ENCODE measurements around the gene CCDC167. TPM values are rescaled to one million over a fixed set of nuclear protein-coding genes. Genes with fewer than 3 reads are reported as not detected.

CCDC167 gene
- total and polyA plus RNA-seq, 10 of the 15 experiments (the other 5 are each of a cell fraction or from before 2014, with no cell fraction given): 74.9 to 380 (median 137) TPM

GRCh38 chr6:37548067-37548674 is 48.5 kb upstream of the CCDC167 start:
- no peak for ATAC-seq

More at GRCh38 chr6:37548067-37548674, 48.5 kb upstream of the CCDC167 start:
- H3K4me1 ChIP-seq (ENCODE audit: control insufficient read depth, insufficient read depth, low read length): peaks cover 70% of the 10 kb centered on the region
- peaks cover 3% of the 10 kb centered on the region for H3K79me2 ChIP-seq (ENCODE audit: control insufficient read depth, insufficient read depth, low read length)
- FAIRE-seq: no peak
- H4K20me1 ChIP-seq (ENCODE audit: control insufficient read depth, insufficient read depth): no peaks in the 10 kb centered on the region
- peak overlapping the region; percentile 77 for H2AFZ ChIP-seq (ENCODE audit: control insufficient read depth, low read depth, low read length)
- TF ChIP-seq PBX3 (IDR thresholded peaks at IDR 0.05; ENCODE audit: insufficient replicate concordance, low read depth, low read length) (no peak), PAX5 (IDR thresholded peaks at IDR 0.05; ENCODE audit: borderline replicate concordance, low read depth, low read length) (no peak), RAD51 (IDR thresholded peaks at IDR 0.05) (no peak), SMARCA5 (IDR thresholded peaks at IDR 0.05) (0 out of 2 replicates have a peak, but pooled peaks have one; percentile 34), RUNX3 (IDR thresholded peaks at IDR 0.05; ENCODE audit: low read length) (no peak)
- TF ChIP-seq, protein P1, sequence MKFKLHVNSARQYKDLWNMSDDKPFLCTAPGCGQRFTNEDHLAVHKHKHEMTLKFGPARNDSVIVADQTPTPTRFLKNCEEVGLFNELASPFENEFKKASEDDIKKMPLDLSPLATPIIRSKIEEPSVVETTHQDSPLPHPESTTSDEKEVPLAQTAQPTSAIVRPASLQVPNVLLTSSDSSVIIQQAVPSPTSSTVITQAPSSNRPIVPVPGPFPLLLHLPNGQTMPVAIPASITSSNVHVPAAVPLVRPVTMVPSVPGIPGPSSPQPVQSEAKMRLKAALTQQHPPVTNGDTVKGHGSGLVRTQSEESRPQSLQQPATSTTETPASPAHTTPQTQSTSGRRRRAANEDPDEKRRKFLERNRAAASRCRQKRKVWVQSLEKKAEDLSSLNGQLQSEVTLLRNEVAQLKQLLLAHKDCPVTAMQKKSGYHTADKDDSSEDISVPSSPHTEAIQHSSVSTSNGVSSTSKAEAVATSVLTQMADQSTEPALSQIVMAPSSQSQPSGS (IDR thresholded peaks at IDR 0.05; ENCODE audit: low read length): no peak
- RAD21 ChIA-PET (ENCODE audit: unreplicated experiment): interaction anchor here (1.3 to 2.5 kb wide), 10 partner anchors 8 to 56 kb away, joined by 3 to 23 read pairs (median 8); no protein-coding TSS in a partner anchor
- H3K9ac ChIP-seq (ENCODE audit: control insufficient read depth, insufficient read depth, low read length): peak overlapping the region; percentile 32
- H3K27me3 ChIP-seq (replicated peaks in 1 of 2; ENCODE audit: control insufficient read depth in 2 of 2, insufficient read depth in 2 of 2, low read length in 1 of 2): no peaks in the 10 kb centered on the region
- in situ Hi-C loops (cut with MboI) (no loop called here), intact Hi-C loops (cut with micrococcal nuclease; ENCODE audit: unreplicated experiment) (no loop called here)
- CTCF ChIA-PET: interaction anchor here (0.6 to 16.5 kb wide), 9 partner anchors 11 to 167 kb away, joined by 3 to 235 read pairs (median 3); no protein-coding TSS in a partner anchor
- H3K36me3 ChIP-seq (ENCODE audit: control insufficient read depth in 2 of 2, insufficient read depth in 2 of 2, low read length in 1 of 2): no peaks in the 10 kb centered on the region
- no peak overlapping the region for H3K4me3 ChIP-seq
- peak overlapping the region; percentile 75 for H3K4me2 ChIP-seq (ENCODE audit: control insufficient read depth, insufficient read depth)
- 60% methylated on average over 8 of the region's 8 CpGs for WGBS (ENCODE audit: insufficient coverage, insufficient replicate concordance, low lambda C conversion rate, missing lambda C conversion rate)
- BruUV-seq (replicated peaks): no TSS peak
- H3K9me3 ChIP-seq (replicated peaks; ENCODE audit: control insufficient read depth, insufficient read depth, low read length): no peaks in the 10 kb centered on the region
- peak overlapping the region; percentile 83 for H3K27ac ChIP-seq (ENCODE audit: control insufficient read depth, insufficient read depth)
- POLR2A ChIA-PET: interaction anchor here (0.5 to 6.2 kb wide), 8 partner anchors 8 to 1091 kb away, joined by 3 to 114 read pairs (median 4); no protein-coding TSS in a partner anchor
- SMC1A ChIA-PET (ENCODE audit: uncharacterized antibody, unreplicated experiment): interaction anchor here (0.7 to 15.4 kb wide), 9 partner anchors 8 to 392 kb away, joined by 3 to 232 read pairs (median 5); partner anchors contain the start of gene CCDC167
- no peak for DNase-seq (ENCODE audit: low read depth, low spot score)
